OCI-M2 (cell line): ENCODE measurements around the gene CP.
"Not testable (repeated sequence)": the region's sequence is repeated elsewhere in the genome, so short reads cannot be mapped to it uniquely, and the experiment has no call there.

Experiments used
- DNase-seq: peaks from one replicate; lab custom pipeline; 2025; ENCODE audit not compliant: unreplicated experiment; lab: John Stamatoyannopoulos, UW

Gene CP

DNA sequence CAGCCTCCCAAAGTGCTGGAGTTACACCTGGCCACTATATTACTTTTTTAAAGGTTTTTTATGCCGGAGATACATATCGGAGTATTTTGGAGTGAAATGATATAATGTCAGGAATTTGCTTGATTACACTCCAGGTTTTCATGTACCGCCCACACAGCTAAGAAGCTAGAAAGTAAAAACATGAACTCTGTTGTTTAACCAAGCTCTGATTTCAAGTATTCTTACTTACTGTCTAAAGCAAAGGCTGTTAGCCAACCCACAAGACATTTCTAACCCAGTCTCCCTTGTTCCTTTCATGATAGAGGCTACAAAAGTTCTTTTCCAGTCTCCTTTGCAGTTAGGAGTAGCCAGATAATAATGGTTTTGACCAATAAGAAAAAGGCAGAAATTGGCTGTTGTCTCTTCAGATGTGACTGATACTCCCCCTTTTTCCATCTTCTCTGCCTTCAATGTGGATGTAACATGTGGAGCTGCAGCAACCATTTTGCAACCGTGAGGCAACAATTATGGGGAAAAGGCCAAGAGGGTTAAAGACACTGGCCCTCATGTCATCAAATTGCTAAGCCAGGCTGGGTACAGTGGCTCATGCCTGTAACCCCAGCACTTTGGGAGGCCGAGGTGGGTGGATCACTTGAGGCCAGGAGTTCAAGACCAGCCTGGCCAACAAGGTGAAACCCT, 6.1 kb upstream of the CP start:
- no peak for DNase-seq

- no peak for DNase-seq
Measured at GRCh38 chr3:149226776-149227175, 5.1 kb upstream of the CP start.

GRCh38 chr3:149224736-149225594, 3.3 kb upstream of the CP start:
- no peak for DNase-seq

DNA sequence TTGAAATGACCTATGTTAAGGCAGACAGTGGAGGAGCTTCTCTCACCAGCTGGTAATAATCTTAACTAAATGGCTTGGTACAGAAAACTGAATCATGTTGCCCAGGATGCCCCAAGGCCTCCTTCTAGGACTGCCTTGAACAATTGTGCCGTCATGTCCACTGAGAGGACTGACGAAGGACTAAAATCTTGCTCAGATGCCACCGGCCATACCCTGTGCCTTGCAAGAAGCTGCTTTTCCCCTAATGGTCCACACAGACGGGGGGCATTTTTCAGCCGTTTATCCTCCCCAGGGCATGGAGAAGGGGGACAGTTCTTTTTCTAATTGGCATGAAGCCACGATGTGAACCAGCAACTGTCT, 1.8 kb upstream of the CP start:
- no peak for DNase-seq

DNA sequence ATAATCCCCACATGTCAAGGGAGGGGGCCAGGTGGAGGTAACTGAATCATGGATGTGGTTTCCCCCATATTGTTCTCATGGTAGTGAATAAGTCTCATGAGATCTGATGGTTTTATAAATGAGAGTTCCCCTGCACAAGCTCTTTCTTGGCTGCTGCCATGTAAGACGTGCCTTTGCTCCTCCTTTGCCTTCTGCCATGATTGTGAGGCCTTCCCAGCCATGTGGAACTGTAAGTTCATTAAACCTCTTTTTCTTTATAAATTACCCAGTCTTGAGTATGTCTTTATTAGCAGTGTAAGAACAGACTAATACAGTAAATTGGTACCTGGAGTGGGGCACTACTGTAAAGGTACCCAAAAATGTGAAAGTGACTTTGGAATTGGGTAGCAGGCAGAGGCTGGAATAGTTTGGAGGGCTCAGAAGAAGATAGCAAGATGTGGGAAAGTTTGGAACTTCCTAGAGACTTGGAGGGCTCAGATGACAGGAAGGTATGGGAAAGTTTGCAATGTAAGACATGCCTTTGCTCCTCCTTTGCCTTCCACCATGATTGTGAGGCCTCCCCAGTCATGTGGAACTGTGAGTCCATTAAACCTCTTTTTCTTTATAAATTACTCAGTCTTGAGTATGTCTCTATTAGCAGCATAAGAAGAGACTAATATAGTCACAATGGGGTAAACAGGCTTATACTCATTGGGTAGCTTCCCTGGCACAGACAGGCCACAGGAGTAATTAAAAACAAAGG, 2.1 kb downstream of the CP start:
- DNase-seq, result not testable (repeated sequence)

DNA sequence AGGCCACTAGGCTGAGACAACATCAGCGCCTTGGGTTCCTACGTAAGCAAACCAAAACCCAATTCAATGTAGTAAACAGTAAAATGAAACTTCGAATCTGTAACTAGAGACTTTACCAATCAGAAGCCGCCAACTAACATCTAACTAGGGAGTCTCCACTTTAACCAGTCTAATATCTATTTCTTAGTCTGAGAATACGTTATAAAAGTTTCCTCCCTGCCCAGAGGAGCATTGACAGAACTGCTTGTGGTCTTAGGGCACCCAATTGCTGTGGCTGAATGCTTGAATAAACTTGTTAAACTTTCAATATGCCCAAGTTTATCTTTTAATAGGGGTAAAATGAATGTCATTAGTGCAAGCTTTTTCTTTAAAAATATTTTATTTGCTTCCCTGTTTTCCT, 4.3 kb downstream of the CP start:
- no peak for DNase-seq

- DNase-seq, result no peak
Measured at GRCh38 chr3:149216193-149216869, 5.3 kb downstream of the CP start.

DNA sequence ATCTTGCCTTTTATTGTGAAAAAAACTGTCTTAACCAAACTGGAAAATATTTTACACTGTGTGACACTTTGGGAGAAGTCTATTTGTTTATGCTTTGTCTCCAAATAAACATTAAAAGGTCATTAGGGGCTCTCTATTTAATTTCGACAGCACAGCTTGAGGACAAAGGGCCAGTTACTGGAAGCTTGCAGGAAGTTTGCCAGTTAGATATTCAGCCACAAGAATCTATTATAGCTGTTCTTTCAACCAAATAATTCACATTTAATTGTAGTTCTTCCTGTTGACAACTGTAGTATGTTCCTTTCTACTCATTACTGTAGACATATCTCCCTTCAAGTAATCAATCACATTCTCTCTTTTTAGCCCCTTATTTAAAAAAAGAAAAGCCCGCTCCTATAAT, 6.1 kb downstream of the CP start:
- DNase-seq, result no peak

GRCh38 chr3:149214702-149215101, 6.9 kb downstream of the CP start:
- DNase-seq, result no peak

- DNase-seq, result no peak
Measured at GRCh38 chr3:149212386-149212785, 9.2 kb downstream of the CP start.

DNA sequence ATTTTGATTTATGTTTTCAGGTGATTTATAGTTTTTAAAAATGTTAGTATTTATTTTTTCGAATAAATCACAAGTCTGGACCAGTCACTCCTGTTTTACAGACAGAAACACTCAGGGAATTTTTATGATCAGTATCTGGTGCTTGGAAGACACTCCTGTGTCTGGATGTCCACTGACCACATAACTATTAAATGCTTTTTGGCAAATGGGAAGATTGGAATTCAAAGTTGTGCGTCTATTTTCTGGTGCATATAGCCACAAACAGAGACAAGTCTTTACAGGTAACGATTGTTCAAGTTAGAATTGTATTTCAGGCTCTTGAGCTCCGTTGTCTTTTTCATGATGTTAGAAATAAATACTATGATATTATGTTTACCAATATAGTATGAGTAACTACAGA, 12.2 kb downstream of the CP start:
- DNase-seq, result no peak

GRCh38 chr3:149207475-149207874, 14.2 kb downstream of the CP start:
- DNase-seq, result no peak

DNA sequence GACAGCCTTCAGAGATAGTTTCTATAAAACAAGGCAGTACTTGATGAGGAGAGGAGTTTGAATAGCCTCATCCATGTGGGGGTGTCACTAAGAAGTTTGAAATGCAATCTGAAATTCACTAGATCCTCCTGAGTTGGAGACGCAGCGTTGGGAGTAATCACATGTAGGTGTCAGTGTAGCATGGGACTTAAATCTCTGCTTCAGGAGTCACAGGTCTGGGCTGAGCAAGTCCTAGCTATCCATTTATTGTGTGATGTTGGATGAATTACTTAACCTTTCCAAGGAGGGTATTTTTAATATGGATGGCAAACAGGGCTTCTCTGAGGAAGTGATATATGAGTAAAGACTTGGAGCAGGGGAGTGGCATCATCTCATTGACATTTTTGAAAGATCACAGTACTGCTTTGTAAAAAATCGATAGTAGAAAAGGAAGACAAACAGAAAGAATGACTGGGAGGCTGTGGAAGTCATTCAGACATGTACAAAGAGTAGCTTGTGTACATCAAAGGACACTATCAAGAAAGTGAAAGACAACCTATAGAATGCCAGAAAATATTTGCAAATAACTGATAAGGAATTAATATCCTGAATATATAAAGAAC, 17.1 kb downstream of the CP start:
- no peak for DNase-seq

- DNase-seq, result no peak
Measured at GRCh38 chr3:149203758-149204157, 17.9 kb downstream of the CP start.

GRCh38 chr3:149199474-149199873, 22.2 kb downstream of the CP start:
- DNase-seq, result no peak

- no peak for DNase-seq
Measured at GRCh38 chr3:149198611-149199010, 23.0 kb downstream of the CP start.

- no peak for DNase-seq
Measured at GRCh38 chr3:149197669-149198068, 24.0 kb downstream of the CP start.

GRCh38 chr3:149196805-149197592, 24.6 kb downstream of the CP start:
- DNase-seq, result not testable (repeated sequence)

DNA sequence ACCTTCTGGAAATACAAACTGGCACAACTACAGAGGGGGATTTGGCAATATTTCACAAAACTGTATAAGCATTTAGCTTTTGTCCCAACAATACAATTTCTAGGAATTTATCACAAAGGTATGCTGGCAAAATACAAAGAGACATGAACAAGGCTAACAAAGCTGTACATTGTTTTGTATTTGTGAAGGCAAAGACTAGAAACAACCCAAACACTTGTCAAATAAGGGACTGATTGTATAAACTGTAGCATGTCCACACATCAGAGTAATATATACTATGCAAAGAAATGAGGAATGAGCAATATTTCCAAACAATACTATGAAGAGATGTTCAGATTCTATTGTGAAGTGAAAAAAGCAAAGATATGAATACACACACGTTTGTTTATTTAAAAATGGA, 26.4 kb downstream of the CP start:
- no peak for DNase-seq

- no peak for DNase-seq
Measured at GRCh38 chr3:149188494-149188893, 33.1 kb downstream of the CP start.
